PC-3 (cell line): Measurements from ENCODE around the gene KLK14. TPM values are rescaled to one million over a fixed set of nuclear protein-coding genes. Genes with fewer than 3 reads are reported as not detected.

ENCODE experiments used
- ATAC-seq: fragments of 200-7000 bp; cut with Tn5 transposase; 2 replicates; pipeline ENCODE4 v1.9.1; 2020; ENCODE audit warnings: mild to moderate bottlenecking, moderate library complexity
- BruUV-seq: library from RNA; stranded (reverse); fragments of 400-500 nt; replicated peaks from 2 replicates; lab custom pipeline; 2021; lab: Mats Ljungman, UMichigan
- CTCF ChIA-PET: fragments of 300-600 bp; sonication (Branson Sonifier 250); formaldehyde crosslinking; loops from one replicate; lab custom pipeline; 2022; ENCODE audit warnings: antibody characterized with exemption; lab: Charles Lee
- POLR2A ChIA-PET: fragments of 300-600 bp; sonication (Branson Sonifier 250); formaldehyde crosslinking; loops from one replicate; lab custom pipeline; 2022; ENCODE audit warnings: antibody characterized with exemption; ENCODE audit not compliant: unreplicated experiment; lab: Charles Lee
- DNase-seq: peaks from one replicate; pipeline ENCODE4 v3.0.0-alpha.2; 2015
- H2AFZ ChIP-seq: fragments of 300-600 bp; sonication (generic); 2 replicates; pipeline ENCODE4 v1.6.0; 2016; ENCODE audit warnings: antibody characterized with exemption, low read length
- H3F3A ChIP-seq: fragments of 300-600 bp; sonication (generic); one replicate; pipeline ENCODE4 v1.6.0; 2017; ENCODE audit warnings: antibody characterized with exemption, low read length, control low read depth, mild to moderate bottlenecking; ENCODE audit not compliant: unreplicated experiment
- H3K27ac ChIP-seq: fragments of 300-600 bp; sonication (generic); 2 replicates; pipeline ENCODE4 v1.5.1; 2016; ENCODE audit warnings: mild to moderate bottlenecking, low read length
- H3K27me3 ChIP-seq: fragments of 300-600 bp; sonication (generic); 2 replicates; pipeline ENCODE4 v1.6.1; 2016; ENCODE audit warnings: low read length, mixed read lengths
- H3K36me3 ChIP-seq: fragments of 300-600 bp; sonication (generic); 2 replicates; pipeline ENCODE4 v1.6.1; 2016; ENCODE audit warnings: low read depth, mixed run types, low read length, mixed read lengths
- H3K4me1 ChIP-seq: fragments of 300-600 bp; sonication (generic); 2 replicates; pipeline ENCODE4 v1.5.1; 2016; ENCODE audit warnings: low read length; ENCODE audit not compliant: insufficient read depth
- H3K4me2 ChIP-seq: fragments of 300-600 bp; sonication (generic); 2 replicates; pipeline ENCODE4 v1.6.0; 2016; ENCODE audit warnings: low read length
- H3K4me3 ChIP-seq: fragments of 300-600 bp; sonication (generic); 2 replicates; pipeline ENCODE4 v1.5.1; 2016; ENCODE audit warnings: mild to moderate bottlenecking, low read length, mixed read lengths
- H3K79me2 ChIP-seq: fragments of 300-600 bp; sonication (generic); 2 replicates; pipeline ENCODE4 v1.6.1; 2017; ENCODE audit warnings: low read length, mixed read lengths
- H3K9ac ChIP-seq: fragments of 300-600 bp; sonication (generic); 2 replicates; pipeline ENCODE4 v1.6.0; 2016; ENCODE audit warnings: mild to moderate bottlenecking, low read length
- H3K9me2 ChIP-seq: fragments of 300-600 bp; sonication (generic); replicated peaks from 2 replicates; pipeline ENCODE4 v1.6.1; 2016; ENCODE audit warnings: mixed run types, low read length, mixed read lengths
- H3K9me3 ChIP-seq: fragments of 300-600 bp; sonication (generic); 2 replicates; pipeline ENCODE4 v1.6.1; 2016; ENCODE audit warnings: low read length, mixed read lengths
- H4K20me1 ChIP-seq: fragments of 300-600 bp; sonication (generic); 2 replicates; pipeline ENCODE4 v1.6.1; 2016; ENCODE audit warnings: low read length, mixed read lengths
- CTCF ChIP-seq: fragments of 300-600 bp; sonication (generic); conservative IDR thresholded peaks from 2 replicates; pipeline ENCODE4 v1.5.1; 2017; ENCODE audit warnings: antibody characterized with exemption, low read depth, mild to moderate bottlenecking, low read length
- EZH2 ChIP-seq: fragments of 300-600 bp; sonication (generic); IDR thresholded peaks from one replicate; pipeline ENCODE4 v1.6.1; 2017; ENCODE audit warnings: antibody characterized with exemption, mild to moderate bottlenecking, low read length; ENCODE audit not compliant: unreplicated experiment
- EZH2phosphoT487 ChIP-seq: fragments of 300-600 bp; sonication (generic); IDR thresholded peaks from 2 replicates; pipeline ENCODE4 v1.6.1; 2018; ENCODE audit warnings: mild to moderate bottlenecking, antibody characterized with exemption, low read length, borderline replicate concordance
- intact Hi-C: fragments of 100-400 bp; cut with micrococcal nuclease; formaldehyde crosslinking; loops from 2 replicates; pipeline ENCODE4 v1.9.0; 2023
- total RNA-seq: library from RNA; depleted of rRNA; stranded (reverse); fragments of >200 nt; gene quantifications from 2 replicates; pipeline ENCODE4 v1.2.3, GENCODE V29; 2014

KLK14 gene
- total RNA-seq, 1 experiment from 2014 or later = not detected

- Histone ChIP-seq H3F3A (no peaks in the 10 kb centered on the region), H3K27me3 (no peaks in the 10 kb centered on the region), H3K36me3 (no peaks in the 10 kb centered on the region), H3K4me3 (no peak overlapping the region), H3K27ac (no peak overlapping the region), H3K79me2 (no peaks in the 10 kb centered on the region), H2AFZ (no peak overlapping the region), H3K9ac (no peak overlapping the region), H3K4me2 (no peak overlapping the region), H4K20me1 (no peaks in the 10 kb centered on the region), H3K4me1 (peaks cover 6% of the 10 kb centered on the region; the same call in 1 of the 2 replicates), H3K9me3 (no peaks in the 10 kb centered on the region), H3K9me2 (no peaks in the 10 kb centered on the region)
- POLR2A ChIA-PET = interaction anchor here (0.7 kb wide), 1 partner anchor 321 kb away, joined by 4 read pairs; no protein-coding TSS in a partner anchor
- intact Hi-C loops = no loop called here
- BruUV-seq = no TSS peak
- ATAC-seq (no peak), DNase-seq (no peak)
- CTCF ChIA-PET = no interaction called here
- no peak for TF ChIP-seq EZH2phosphoT487
- TF ChIP-seq CTCF = no peak
- no peak for TF ChIP-seq EZH2
Observed at GRCh38 chr19:51086153-51086850, 3.6 kb upstream of the KLK14 start.

- Histone ChIP-seq H3F3A (no peaks in the 10 kb centered on the region), H3K27ac (no peak overlapping the region), H3K4me2 (no peak overlapping the region), H3K36me3 (no peaks in the 10 kb centered on the region), H3K4me1 (no peaks in the 10 kb centered on the region), H2AFZ (no peak overlapping the region), H3K9me3 (no peaks in the 10 kb centered on the region), H3K79me2 (no peaks in the 10 kb centered on the region), H3K9me2 (no peaks in the 10 kb centered on the region), H3K4me3 (no peak overlapping the region), H4K20me1 (no peaks in the 10 kb centered on the region), H3K27me3 (no peaks in the 10 kb centered on the region), H3K9ac (no peak overlapping the region)
- BruUV-seq = no TSS peak
- no peak for ATAC-seq
- TF ChIP-seq EZH2 (no peak), CTCF (no peak), EZH2phosphoT487 (no peak)
- intact Hi-C loops = no loop called here
- POLR2A ChIA-PET = no interaction called here
- no peak for DNase-seq
- CTCF ChIA-PET = no interaction called here
Observed at GRCh38 chr19:51084505-51084904, 1.8 kb upstream of the KLK14 start.

GRCh38 chr19:51083783-51084182 is 1.1 kb upstream of the KLK14 start:
- CTCF ChIA-PET = no interaction called here

More at GRCh38 chr19:51083783-51084182, 1.1 kb upstream of the KLK14 start:
- H3K79me2 ChIP-seq = no peaks in the 10 kb centered on the region
- H3K4me1 ChIP-seq = no peaks in the 10 kb centered on the region
- DNase-seq (no peak), ATAC-seq (no peak)
- POLR2A ChIA-PET = no interaction called here
- intact Hi-C loops = no loop called here
- no peak overlapping the region for H3K9ac ChIP-seq
- H3K27me3 ChIP-seq = no peaks in the 10 kb centered on the region
- no peaks in the 10 kb centered on the region for H3F3A ChIP-seq
- no peak for TF ChIP-seq CTCF
- no peak for TF ChIP-seq EZH2phosphoT487
- TF ChIP-seq EZH2 = no peak
- H3K9me2 ChIP-seq = no peaks in the 10 kb centered on the region
- no peak overlapping the region for H2AFZ ChIP-seq
- no peaks in the 10 kb centered on the region for H3K36me3 ChIP-seq
- H3K4me2 ChIP-seq = no peak overlapping the region
- no peak overlapping the region for H3K4me3 ChIP-seq
- no peak overlapping the region for H3K27ac ChIP-seq
- no peaks in the 10 kb centered on the region for H4K20me1 ChIP-seq
- no peaks in the 10 kb centered on the region for H3K9me3 ChIP-seq
- BruUV-seq = no TSS peak
